DND-41 (cell line): ENCODE results near the gene KRT15.

ENCODE experiments used
- EZH2 ChIP-seq: IDR thresholded peaks from 3 replicates; pipeline ENCODE4 v1.6.1; 2012; ENCODE audit warnings: borderline replicate concordance, low read depth, mild to moderate bottlenecking, moderate library complexity, low read length, inconsistent platforms; ENCODE audit not compliant: severe bottlenecking
- TF ChIP-seq, protein P1 (sequence below): IDR thresholded peaks from 2 replicates; pipeline ENCODE4 v1.5.1; 2012; ENCODE audit warnings: borderline replicate concordance, low read length, moderate library complexity, mild to moderate bottlenecking; ENCODE audit not compliant: poor library complexity, severe bottlenecking; ENCODE audit errors: extremely low read depth

DNA sequence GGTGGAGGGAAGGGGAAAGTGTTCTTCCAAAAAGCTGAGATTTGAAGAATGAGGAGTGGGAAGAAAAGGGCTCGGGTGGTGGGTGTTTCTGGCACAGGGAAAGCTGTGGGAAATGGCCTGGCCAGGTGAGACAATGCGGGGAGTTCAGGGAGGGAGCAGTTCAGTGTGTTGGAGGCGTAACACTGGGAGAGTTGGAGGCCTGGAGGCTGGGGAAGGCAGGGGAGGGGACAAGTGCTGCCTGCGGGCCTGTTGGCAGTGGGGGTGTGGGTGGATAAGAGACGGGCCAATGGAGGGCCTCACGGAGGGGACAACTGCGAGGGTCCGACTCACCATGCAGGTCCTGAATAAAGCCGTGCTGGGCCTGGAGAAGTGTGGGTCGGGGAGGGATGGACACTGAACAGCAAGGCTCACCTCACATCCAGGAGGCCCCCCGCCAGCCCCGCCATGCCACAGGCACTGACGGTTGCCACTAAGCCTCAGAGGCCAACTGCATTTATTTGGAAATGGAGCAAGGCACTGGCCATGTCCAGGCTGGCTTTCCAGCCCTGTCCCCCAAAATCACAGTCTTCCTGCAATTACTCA, 27.2 kb upstream of the KRT15 start:
- TF ChIP-seq, protein P1, sequence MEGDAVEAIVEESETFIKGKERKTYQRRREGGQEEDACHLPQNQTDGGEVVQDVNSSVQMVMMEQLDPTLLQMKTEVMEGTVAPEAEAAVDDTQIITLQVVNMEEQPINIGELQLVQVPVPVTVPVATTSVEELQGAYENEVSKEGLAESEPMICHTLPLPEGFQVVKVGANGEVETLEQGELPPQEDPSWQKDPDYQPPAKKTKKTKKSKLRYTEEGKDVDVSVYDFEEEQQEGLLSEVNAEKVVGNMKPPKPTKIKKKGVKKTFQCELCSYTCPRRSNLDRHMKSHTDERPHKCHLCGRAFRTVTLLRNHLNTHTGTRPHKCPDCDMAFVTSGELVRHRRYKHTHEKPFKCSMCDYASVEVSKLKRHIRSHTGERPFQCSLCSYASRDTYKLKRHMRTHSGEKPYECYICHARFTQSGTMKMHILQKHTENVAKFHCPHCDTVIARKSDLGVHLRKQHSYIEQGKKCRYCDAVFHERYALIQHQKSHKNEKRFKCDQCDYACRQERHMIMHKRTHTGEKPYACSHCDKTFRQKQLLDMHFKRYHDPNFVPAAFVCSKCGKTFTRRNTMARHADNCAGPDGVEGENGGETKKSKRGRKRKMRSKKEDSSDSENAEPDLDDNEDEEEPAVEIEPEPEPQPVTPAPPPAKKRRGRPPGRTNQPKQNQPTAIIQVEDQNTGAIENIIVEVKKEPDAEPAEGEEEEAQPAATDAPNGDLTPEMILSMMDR: no peak
- no peak for TF ChIP-seq EZH2
